ENCODE data around the gene DDX21. TPM values are rescaled to one million over a fixed set of nuclear protein-coding genes. Genes with fewer than 3 reads are reported as not detected.

Gene DDX21
- total and polyA plus RNA-seq, 2 of the 13 experiments (the other 11 are each of a cell fraction or from before 2014, with no cell fraction given) = 52.5 to 147 TPM

- Histone ChIP-seq H3K9me3 (ENCODE audit: low read length) (no peaks in the 10 kb centered on the region), H3K36me3 (replicated peaks in 1 of 2; ENCODE audit: control insufficient read depth in 1 of 2, insufficient read depth in 2 of 2, low read length in 2 of 2) (peaks cover 1 to 7% of the 10 kb centered on the region in 2 experiments; a peak in 2 of 5 replicates), H4K20me1 (ENCODE audit: insufficient read depth, low read length) (no peaks in the 10 kb centered on the region), H3K27me3 (ENCODE audit: control insufficient read depth in 1 of 2, insufficient read depth in 2 of 2, low read length in 2 of 2) (no peaks in the 10 kb centered on the region; a peak in 1 of 5 replicates), H3K4me1 (ENCODE audit: insufficient read depth, low read length) (peaks cover 38% of the 10 kb centered on the region), H3K79me2 (ENCODE audit: insufficient read depth, low read length) (peaks cover 41% of the 10 kb centered on the region), H2AFZ (ENCODE audit: low read length) (peak overlapping the region; percentile 20), H3K4me3 (replicated peaks in 1 of 3; ENCODE audit: insufficient read depth in 1 of 3, low read depth in 2 of 3, low read length in 3 of 3) (peak overlapping the region; percentile 73 to 91 (median 79)), H3K4me2 (ENCODE audit: low read depth, low read length) (peak overlapping the region; percentile 87), H3K27ac (ENCODE audit: extremely low read length, insufficient read depth, low read length) (peak overlapping the region; percentile 67), H3K9ac (ENCODE audit: insufficient read depth, low read depth, low read length) (peak overlapping the region; percentile 77)
- ChIA-PET POLR2A (interaction anchor here (1.4 kb wide), 1 partner anchor 8 kb away, joined by 3 read pairs; no protein-coding TSS in a partner anchor), CTCF (ENCODE audit: low intra/inter-chr PET ratio, low total read pairs) (no interaction called here)
- intact Hi-C loops (cut with micrococcal nuclease; ENCODE audit: unreplicated experiment) = loop anchor here (5.0 kb wide), 1 partner anchor 188 kb away; no protein-coding TSS in a partner anchor
- in situ Hi-C loops (cut with HindIII; ENCODE audit: extremely low pct_ligation_motif_present, low pct_unique_long_range_greater_than_20kb) = no loop called here
- ATAC-seq (peak; percentile 23), FAIRE-seq (no peak), DNase-seq (ENCODE audit: low spot score) (no peak)
- no TSS peak for BruUV-seq (replicated peaks)
- 31% methylated on average over 13 of the region's 22 CpGs for WGBS (ENCODE audit: low lambda C conversion rate)
- TF ChIP-seq GFI1 (CRISPR knock-in tag; IDR thresholded peaks at IDR 0.05; ENCODE audit: borderline replicate concordance) (no peak), ZNF121 (CRISPR knock-in tag; IDR thresholded peaks at IDR 0.05) (peak; percentile 43; the same call in 1 of the 2 replicates), CCDC6 (CRISPR knock-in tag; IDR thresholded peaks at IDR 0.05) (0 out of 2 replicates have a peak, but pooled peaks have one; percentile 5), ZNF780A (CRISPR knock-in tag; IDR thresholded peaks at IDR 0.05) (0 out of 2 replicates have a peak, but pooled peaks have one; percentile 27), TSC22D2 (CRISPR knock-in tag; IDR thresholded peaks at IDR 0.05; ENCODE audit: borderline replicate concordance) (0 out of 2 replicates have a peak, but pooled peaks have one; percentile 6), ZNF317 (CRISPR knock-in tag; IDR thresholded peaks at IDR 0.05) (no peak), SP4 (CRISPR knock-in tag; IDR thresholded peaks at IDR 0.05) (peak; percentile 3; the same call in 1 of the 2 replicates), ZBTB20 (CRISPR knock-in tag; IDR thresholded peaks at IDR 0.05; ENCODE audit: borderline replicate concordance, low read depth) (no peak), CENPX (CRISPR knock-in tag; IDR thresholded peaks at IDR 0.05) (no peak)
Observed at GRCh38 chr10:68989317-68989990, 33.5 kb downstream of the DDX21 start.

All from HepG2 (cell line).